ENCODE data around the gene NAP1L4.

NAP1L4 gene

DNA sequence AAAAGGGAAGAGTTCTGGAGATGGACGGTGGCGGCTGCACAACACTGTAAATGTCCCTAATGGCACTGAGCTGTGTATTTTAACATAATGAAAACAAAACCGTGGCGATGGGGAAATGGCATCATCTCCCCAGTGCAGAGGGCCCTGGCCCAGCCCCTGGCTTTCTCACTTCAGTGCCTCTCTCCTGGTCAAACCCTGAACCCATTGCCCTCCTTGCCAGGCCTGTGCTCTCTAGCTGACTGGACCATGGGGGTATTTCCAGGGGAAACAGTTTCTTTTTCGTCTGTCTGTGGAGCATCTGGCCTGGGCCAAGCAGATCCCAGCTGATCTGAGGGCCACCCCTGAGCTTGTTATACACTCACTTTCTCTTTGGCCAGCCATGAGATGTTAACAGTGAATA, 17.4 kb upstream of the NAP1L4 start:
- H3K27ac ChIP-seq = no peak overlapping the region
- no peak overlapping the region for H3K4me3 ChIP-seq (ENCODE audit: low read depth, low read length)
- H3K36me3 ChIP-seq (replicated peaks) = peaks cover 74% of the 10 kb centered on the region
- TF ChIP-seq, protein P1, sequence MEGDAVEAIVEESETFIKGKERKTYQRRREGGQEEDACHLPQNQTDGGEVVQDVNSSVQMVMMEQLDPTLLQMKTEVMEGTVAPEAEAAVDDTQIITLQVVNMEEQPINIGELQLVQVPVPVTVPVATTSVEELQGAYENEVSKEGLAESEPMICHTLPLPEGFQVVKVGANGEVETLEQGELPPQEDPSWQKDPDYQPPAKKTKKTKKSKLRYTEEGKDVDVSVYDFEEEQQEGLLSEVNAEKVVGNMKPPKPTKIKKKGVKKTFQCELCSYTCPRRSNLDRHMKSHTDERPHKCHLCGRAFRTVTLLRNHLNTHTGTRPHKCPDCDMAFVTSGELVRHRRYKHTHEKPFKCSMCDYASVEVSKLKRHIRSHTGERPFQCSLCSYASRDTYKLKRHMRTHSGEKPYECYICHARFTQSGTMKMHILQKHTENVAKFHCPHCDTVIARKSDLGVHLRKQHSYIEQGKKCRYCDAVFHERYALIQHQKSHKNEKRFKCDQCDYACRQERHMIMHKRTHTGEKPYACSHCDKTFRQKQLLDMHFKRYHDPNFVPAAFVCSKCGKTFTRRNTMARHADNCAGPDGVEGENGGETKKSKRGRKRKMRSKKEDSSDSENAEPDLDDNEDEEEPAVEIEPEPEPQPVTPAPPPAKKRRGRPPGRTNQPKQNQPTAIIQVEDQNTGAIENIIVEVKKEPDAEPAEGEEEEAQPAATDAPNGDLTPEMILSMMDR (IDR thresholded peaks at IDR 0.05; ENCODE audit: low read depth, low read length, missing control alignments) = no peak
- no peak for DNase-seq
- H3K27me3 ChIP-seq (replicated peaks) = no peaks in the 10 kb centered on the region
- in situ Hi-C loops (cut with HindIII; ENCODE audit: low pct_ligation_motif_present, low sequenced_read_pairs) = no loop called here

DNA sequence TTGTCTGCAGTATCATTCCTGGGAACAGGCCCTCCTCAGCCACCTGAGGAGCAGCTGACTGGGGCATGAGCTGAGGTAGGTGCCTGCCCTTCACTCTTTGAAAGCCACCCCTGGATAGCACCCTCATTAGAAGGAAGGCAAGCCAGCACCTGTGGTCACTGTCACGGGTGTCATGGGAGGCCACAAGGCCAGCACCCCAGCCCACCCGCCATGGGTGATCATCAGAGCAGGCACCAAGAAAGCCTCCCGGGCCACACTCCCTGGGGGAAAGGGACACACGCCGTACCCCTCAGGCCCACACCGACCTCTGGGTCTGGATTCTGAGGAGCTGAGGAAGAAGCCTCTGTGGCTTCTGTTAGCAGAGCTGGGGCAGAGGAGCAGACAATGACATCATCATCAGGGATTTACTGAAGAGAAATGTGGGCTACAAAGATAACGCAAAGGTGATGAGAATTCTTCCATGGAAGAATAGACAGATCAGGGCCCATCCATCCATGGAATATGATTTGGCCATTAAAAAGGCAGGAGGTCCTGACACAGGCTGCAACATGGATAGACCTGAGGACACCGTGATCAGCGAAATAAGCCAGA, 16.7 kb upstream of the NAP1L4 start:
- Histone ChIP-seq H3K36me3 (replicated peaks) (peaks cover 75% of the 10 kb centered on the region), H3K4me3 (ENCODE audit: low read depth, low read length) (no peak overlapping the region), H3K27me3 (replicated peaks) (no peaks in the 10 kb centered on the region), H3K27ac (no peak overlapping the region)
- TF ChIP-seq, protein P1 (IDR thresholded peaks at IDR 0.05; ENCODE audit: low read depth, low read length, missing control alignments) = no peak
- in situ Hi-C loops (cut with HindIII; ENCODE audit: low pct_ligation_motif_present, low sequenced_read_pairs) = no loop called here
- DNase-seq = no peak

DNA sequence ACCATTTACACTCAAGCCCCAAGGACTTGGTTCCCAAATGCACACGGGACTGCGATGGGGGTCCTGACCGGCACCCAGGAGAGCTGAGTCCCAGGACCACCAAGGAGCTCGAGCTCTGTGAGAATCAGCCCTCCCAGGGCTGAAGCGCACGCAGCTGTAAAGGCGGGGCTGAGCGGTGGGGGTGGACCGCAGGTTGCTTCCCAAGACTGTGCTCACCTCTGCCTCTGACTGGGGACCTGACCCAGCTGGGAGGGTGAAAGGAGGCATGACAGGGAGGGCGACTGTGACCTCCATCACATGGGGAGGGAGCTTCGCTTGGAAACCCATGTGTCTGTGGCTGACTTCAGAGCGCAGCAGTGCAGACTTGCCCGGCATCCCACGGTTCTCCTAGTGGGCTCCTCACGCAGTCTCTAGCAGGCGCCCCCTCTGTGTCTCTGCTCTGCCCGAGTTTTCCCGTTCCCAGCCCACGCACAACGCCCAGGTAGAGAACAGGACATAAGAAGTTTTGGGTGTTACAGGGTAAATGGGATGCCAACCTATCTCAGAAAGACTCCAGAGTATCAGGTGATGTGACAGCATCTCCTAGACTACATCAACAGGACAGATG, 15.4 kb upstream of the NAP1L4 start:
- DNase-seq = no peak
- Histone ChIP-seq H3K27ac (no peak overlapping the region), H3K36me3 (replicated peaks) (peaks cover 80% of the 10 kb centered on the region), H3K4me3 (ENCODE audit: low read depth, low read length) (no peak overlapping the region), H3K27me3 (replicated peaks) (no peaks in the 10 kb centered on the region)
- in situ Hi-C loops (cut with HindIII; ENCODE audit: low pct_ligation_motif_present, low sequenced_read_pairs) = no loop called here
- TF ChIP-seq, protein P1 (IDR thresholded peaks at IDR 0.05; ENCODE audit: low read depth, low read length, missing control alignments) = no peak

DNA sequence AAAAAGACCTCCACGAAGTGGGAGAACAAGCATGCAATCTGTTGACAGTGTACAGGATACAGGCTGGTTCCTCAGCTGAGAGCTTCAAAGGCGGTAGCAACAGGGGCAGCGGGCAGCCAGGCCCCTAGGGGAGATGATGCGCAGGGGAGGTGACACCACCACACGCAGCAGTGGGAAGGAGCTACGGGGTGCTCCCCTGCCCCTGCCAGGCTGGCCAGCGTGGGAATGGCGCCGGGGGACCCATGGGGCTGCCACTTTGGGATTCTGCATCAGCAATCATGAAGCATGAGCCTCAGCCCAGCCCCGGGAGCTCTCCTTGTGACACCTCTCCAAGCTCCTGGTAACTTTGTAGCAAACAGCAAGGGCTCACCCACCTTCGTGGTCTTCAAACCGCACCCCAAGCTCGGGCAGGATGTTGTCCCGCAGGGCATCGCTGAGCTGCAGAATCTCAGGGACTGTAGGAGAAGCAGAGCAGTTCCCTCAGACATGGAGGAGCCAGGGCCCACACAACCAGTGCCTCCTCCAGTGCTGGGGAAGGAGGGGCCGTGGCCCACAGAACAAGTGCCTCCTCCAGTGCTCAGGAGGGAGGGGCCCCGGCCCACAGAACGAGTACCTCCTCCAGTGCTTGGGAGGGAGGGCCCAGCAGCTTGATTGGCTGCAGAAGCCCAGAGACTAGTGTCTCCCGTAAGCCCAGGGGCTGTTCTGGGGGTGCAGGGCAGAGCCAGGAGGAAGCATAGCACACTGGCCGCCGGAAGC, 14.6 kb upstream of the NAP1L4 start:
- Histone ChIP-seq H3K27me3 (replicated peaks) (no peaks in the 10 kb centered on the region), H3K4me3 (ENCODE audit: low read depth, low read length) (no peak overlapping the region), H3K27ac (no peak overlapping the region), H3K36me3 (replicated peaks) (peaks cover 79% of the 10 kb centered on the region)
- TF ChIP-seq, protein P1 (IDR thresholded peaks at IDR 0.05; ENCODE audit: low read depth, low read length, missing control alignments) = no peak
- in situ Hi-C loops (cut with HindIII; ENCODE audit: low pct_ligation_motif_present, low sequenced_read_pairs) = no loop called here
- no peak for DNase-seq

DNA sequence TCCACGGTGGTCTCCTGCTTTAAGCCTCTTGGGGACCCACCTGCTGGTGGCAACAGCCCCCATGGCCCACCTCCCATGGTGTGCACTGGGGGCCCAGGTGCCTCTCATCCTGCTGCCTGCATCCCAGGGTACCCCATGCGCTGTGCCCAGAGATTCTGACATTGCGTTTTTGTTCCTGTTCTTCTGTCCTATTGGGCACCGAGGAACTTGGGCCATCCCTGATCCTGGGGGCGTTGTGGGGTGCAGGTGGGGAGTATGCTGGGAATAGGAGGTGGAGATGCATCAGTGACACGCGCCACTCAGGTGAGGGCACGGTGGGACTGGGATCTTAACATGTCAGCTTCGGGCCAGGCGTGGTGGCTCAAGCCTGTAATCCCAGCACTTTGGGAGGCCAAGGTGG, 12.4 kb upstream of the NAP1L4 start:
- Histone ChIP-seq H3K36me3 (replicated peaks) (peaks cover 76% of the 10 kb centered on the region), H3K4me3 (ENCODE audit: low read depth, low read length) (no peak overlapping the region), H3K27me3 (replicated peaks) (no peaks in the 10 kb centered on the region), H3K27ac (no peak overlapping the region)
- no peak for DNase-seq
- in situ Hi-C loops (cut with HindIII; ENCODE audit: low pct_ligation_motif_present, low sequenced_read_pairs) = no loop called here
- TF ChIP-seq, protein P1 (IDR thresholded peaks at IDR 0.05; ENCODE audit: low read depth, low read length, missing control alignments) = no peak
